PFSK-1 (cell line): ENCODE measurements around the gene ALDOC.

Source experiments
- FOXP2 ChIP-seq: optimal IDR thresholded peaks from 2 replicates; pipeline ENCODE3; 2011; ENCODE audit warnings: borderline replicate concordance, control low read depth, inconsistent platforms; ENCODE audit not compliant: insufficient read depth; ENCODE audit errors: extremely low read length, extremely low read depth
- POLR2AphosphoS5 ChIP-seq: IDR thresholded peaks from 2 replicates; pipeline ENCODE4 v1.6.1; 2012; ENCODE audit warnings: low read depth, mild to moderate bottlenecking, control low read depth, low read length, moderate library complexity
- REST ChIP-seq, 2 experiments: IDR thresholded peaks; 2 replicates each; pipeline versions ENCODE4 v1.6.1 to v1.8.0; 2011 to 2012; ENCODE audit warnings: low read depth in 2 of 2, low read length in 2 of 2, control low read depth in 1 of 2, inconsistent platforms in 1 of 2, mild to moderate bottlenecking in 1 of 2, moderate library complexity in 1 of 2; ENCODE audit not compliant: insufficient read depth in 1 of 2
- SIN3A ChIP-seq: IDR thresholded peaks from 2 replicates; pipeline ENCODE4 v1.6.1; 2012; ENCODE audit warnings: mild to moderate bottlenecking, low read length, moderate library complexity, borderline replicate concordance; ENCODE audit not compliant: insufficient read depth
- TAF1 ChIP-seq: IDR thresholded peaks from 2 replicates; pipeline ENCODE4 v1.6.1; 2012; ENCODE audit warnings: low read length, control low read depth, borderline replicate concordance; ENCODE audit not compliant: insufficient read depth

DNA sequence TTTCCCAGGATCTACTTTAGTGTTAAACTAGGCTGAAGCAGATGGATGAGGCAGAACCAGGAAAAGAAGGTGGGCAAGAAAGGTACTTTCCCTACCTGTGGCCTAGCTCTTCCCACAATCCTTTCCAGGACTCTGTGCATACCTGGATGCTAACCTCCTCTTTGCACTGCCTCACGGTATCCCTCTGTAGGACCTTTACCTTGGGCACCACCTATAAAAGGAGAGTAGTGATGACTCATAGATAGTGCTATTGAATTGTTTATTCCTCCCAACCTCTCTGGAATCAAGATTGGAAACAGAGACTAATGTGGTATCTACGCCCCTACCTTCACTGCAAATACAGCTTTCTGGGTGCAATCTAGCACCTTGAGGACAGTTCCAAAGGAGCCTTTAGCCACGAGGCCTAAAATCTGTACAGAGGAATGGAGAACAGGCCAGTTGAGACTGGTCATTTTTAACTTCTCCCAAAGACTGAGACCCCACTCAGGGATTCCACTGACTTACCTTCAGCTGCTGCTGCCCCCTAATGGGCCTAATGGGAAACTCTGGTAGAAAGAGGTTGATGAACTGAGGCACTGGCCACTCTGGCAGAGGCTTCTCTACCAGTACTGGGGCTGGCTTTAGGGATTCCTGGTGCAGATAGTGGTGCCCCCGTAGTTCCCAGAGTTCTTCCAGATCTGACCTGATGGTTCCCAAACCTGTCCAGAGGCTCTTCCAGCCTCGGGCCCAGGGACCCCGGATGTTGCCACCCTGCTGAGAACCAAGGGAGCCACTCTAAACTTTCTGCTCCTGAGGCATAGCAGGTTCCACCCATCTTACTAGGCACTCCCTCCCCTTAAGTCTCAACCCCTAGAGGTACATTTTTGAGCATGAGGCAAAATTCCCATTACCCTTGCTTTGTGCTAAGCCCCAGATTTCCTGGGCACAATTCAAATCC lies 36.5 kb upstream of the ALDOC start:
- TF ChIP-seq SIN3A (no peak), TAF1 (no peak), REST (IDR thresholded peaks at IDR 0.05; ENCODE audit: insufficient read depth in 1 of 2, low read depth in 2 of 2, low read length in 2 of 2) (no peak), POLR2AphosphoS5 (no peak), FOXP2 (no peak)
